ENCODE measurements around the gene AUTS2. TPM values are rescaled to one million over a fixed set of nuclear protein-coding genes. Genes with fewer than 3 reads are reported as not detected.

Gene AUTS2
- total and polyA plus RNA-seq, 2 experiments from 2014 or later: 32.0 to 91.0 TPM

GRCh38 chr7:69956541-69956940 is 358.3 kb downstream of the AUTS2 start (continued):
- no peak for TF ChIP-seq ZNF462 (CRISPR knock-in tag; IDR thresholded peaks at IDR 0.05)
- TF ChIP-seq ZNF331 (CRISPR knock-in tag; IDR thresholded peaks at IDR 0.05; ENCODE audit: low read depth): no peak
- no peak for TF ChIP-seq NANOG (IDR thresholded peaks at IDR 0.05; ENCODE audit: borderline replicate concordance)
- no peak for TF ChIP-seq EZH2 (IDR thresholded peaks at IDR 0.05; ENCODE audit: low read depth, unreplicated experiment)

- H3K36me3 ChIP-seq (ENCODE audit: insufficient read depth): no peaks in the 10 kb centered on the region
- H3K79me2 ChIP-seq (replicated peaks; ENCODE audit: insufficient read depth): no peaks in the 10 kb centered on the region
- no peaks in the 10 kb centered on the region for H3K27me3 ChIP-seq (ENCODE audit: insufficient read depth)
- no peak overlapping the region for H3K27ac ChIP-seq (ENCODE audit: low read depth)
- peaks cover 14% of the 10 kb centered on the region for H3K4me1 ChIP-seq (ENCODE audit: insufficient read depth)
- no peak for DNase-seq (ENCODE audit: low spot score)
- no peak overlapping the region for H2AFZ ChIP-seq
- H3K9me3 Mint-ChIP-seq: no peaks in the 10 kb centered on the region
- no peak overlapping the region for H3K27ac Mint-ChIP-seq
- no peaks in the 10 kb centered on the region for H3F3A ChIP-seq (replicated peaks; ENCODE audit: low read depth)
- H3K4me1 Mint-ChIP-seq: peaks cover 7% of the 10 kb centered on the region
- H3K36me3 Mint-ChIP-seq (ENCODE audit: low read depth): no peaks in the 10 kb centered on the region
- H3K4me3 ChIP-seq: no peak overlapping the region
- no peak overlapping the region for H3K4me2 ChIP-seq
- H3K9me2 ChIP-seq (ENCODE audit: insufficient read depth): no peaks in the 10 kb centered on the region
- H3K4me3 Mint-ChIP-seq: no peak overlapping the region
- ATAC-seq: no peak
- H4K20me1 ChIP-seq (replicated peaks; ENCODE audit: insufficient read depth): no peaks in the 10 kb centered on the region
- H3K27me3 Mint-ChIP-seq (ENCODE audit: insufficient read depth, low read depth, poor library complexity): no peaks in the 10 kb centered on the region
- TF ChIP-seq ZNF462 (CRISPR knock-in tag; IDR thresholded peaks at IDR 0.05) (no peak), STAT1 (IDR thresholded peaks at IDR 0.05; ENCODE audit: unreplicated experiment) (no peak), JUNB (IDR thresholded peaks at IDR 0.05; ENCODE audit: unreplicated experiment) (no peak), ETS1 (IDR thresholded peaks at IDR 0.05) (no peak), NANOG (IDR thresholded peaks at IDR 0.05; ENCODE audit: borderline replicate concordance) (no peak)
Observed at GRCh38 chr7:69957661-69958060, 359.4 kb downstream of the AUTS2 start.

Data from GM23338 (cell line).